C4-2B (cell line): ENCODE results near the gene UNK.

Experiments used
- H3K27ac ChIP-seq: fragments of 450-650 bp; 2 replicates; pipeline ENCODE4 v1.5.1; 2017
- CTCF ChIP-seq: fragments of 450-650 bp; conservative IDR thresholded peaks from 2 replicates; pipeline ENCODE4 v1.5.1; 2017; ENCODE audit warnings: mild to moderate bottlenecking
- ZFX ChIP-seq: fragments of 450-650 bp; IDR thresholded peaks from 2 replicates; pipeline ENCODE4 v1.6.1; 2017

UNK gene

GRCh38 chr17:75750661-75751423 is 33.8 kb upstream of the UNK start:
- H3K27ac ChIP-seq, result no peak overlapping the region
- TF ChIP-seq CTCF (no peak), ZFX (no peak)

GRCh38 chr17:75751676-75752404 is 32.8 kb upstream of the UNK start:
- H3K27ac ChIP-seq, result no peak overlapping the region

GRCh38 chr17:75752405-75752709 is 32.2 kb upstream of the UNK start:
- no peak overlapping the region for H3K27ac ChIP-seq
- TF ChIP-seq ZFX (no peak), CTCF (no peak)

More at GRCh38 chr17:75751676-75752404, 32.8 kb upstream of the UNK start:
- TF ChIP-seq ZFX (no peak), CTCF (no peak)

- peak; percentile 43 for TF ChIP-seq CTCF
- TF ChIP-seq ZFX, result no peak
- H3K27ac ChIP-seq, result no peak overlapping the region
These were observed 31.6 kb upstream of the UNK start for GRCh38 chr17:75752802-75753513.

- no peak overlapping the region for H3K27ac ChIP-seq
- TF ChIP-seq ZFX (no peak), CTCF (no peak)
These were observed 30.9 kb upstream of the UNK start for GRCh38 chr17:75753514-75754377.

GRCh38 chr17:75754378-75755204 is 30.0 kb upstream of the UNK start:
- H3K27ac ChIP-seq, result no peak overlapping the region
- no peak for TF ChIP-seq ZFX
- TF ChIP-seq CTCF, result no peak
